NCI-H1048 (cell line): Measurements from ENCODE around the gene DHX30.
"Not testable (repeated sequence)": the region's sequence is repeated elsewhere in the genome, so short reads cannot be mapped to it uniquely, and the experiment has no call there.

Experiments used
- DNase-seq: peaks from one replicate; lab custom pipeline; 2025; lab: John Stamatoyannopoulos, UW

The DHX30 gene

DNA sequence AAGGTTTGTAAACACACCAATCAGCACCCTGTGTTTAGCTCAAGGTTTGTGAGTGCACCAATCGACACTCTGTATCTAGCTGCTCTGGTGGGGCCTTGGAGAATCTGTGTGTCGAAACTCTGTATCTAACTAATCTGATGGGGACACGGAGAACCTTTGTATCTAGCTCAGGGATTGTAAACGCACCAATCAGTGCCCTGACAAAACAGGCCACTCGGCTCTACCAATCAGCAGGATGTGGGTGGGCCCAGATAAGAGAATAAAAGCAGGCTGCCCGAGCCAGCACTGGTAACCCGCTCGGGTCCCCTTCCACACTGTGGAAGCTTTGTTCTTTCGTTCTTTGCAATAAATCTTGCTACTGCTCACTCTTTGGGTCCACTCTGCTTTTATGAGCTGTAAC, 85.1 kb downstream of the DHX30 start:
- not testable (repeated sequence) for DNase-seq

- no peak for DNase-seq
Measured at GRCh38 chr3:47888986-47889757, 86.2 kb downstream of the DHX30 start.

GRCh38 chr3:47890126-47890827, 87.3 kb downstream of the DHX30 start:
- no peak for DNase-seq

GRCh38 chr3:47890828-47891612, 88.1 kb downstream of the DHX30 start:
- no peak for DNase-seq

- DNase-seq: no peak
Measured at GRCh38 chr3:47891613-47892005, 88.7 kb downstream of the DHX30 start.

DNA sequence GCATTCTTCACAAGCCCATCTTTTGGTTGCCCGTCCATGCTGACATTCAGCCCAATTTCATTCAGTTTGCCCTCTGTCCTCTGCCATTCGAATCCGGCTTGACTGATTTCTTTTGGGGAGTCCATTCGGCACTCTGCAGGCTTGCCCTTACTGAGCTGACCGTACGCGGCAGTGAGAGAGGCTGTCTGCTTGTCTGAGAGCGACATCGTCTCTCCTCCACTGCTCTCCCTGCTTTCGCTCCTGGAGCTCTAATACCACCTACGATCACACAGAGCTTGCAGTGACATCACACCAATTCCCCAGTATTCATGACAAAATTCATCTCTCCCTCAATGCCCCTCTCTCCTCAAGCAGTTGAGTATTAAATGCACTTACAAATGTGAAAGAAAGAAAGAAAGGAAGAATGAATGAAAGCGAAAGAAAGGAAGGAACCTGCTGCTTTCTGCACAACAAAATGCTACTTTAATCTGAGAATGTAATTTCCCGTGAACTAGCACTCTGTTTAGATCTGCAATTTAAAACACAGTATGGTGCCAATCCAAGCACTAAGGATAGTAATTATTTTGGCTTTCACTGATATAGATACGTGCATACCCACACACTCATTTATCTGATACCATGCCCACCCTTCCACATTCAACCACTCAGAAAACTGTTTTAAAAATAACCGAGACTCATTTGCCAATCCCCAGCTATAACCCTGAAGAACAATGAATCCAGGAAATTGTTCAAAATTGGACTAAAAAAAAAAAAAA, 89.5 kb downstream of the DHX30 start:
- DNase-seq: no peak

DNA sequence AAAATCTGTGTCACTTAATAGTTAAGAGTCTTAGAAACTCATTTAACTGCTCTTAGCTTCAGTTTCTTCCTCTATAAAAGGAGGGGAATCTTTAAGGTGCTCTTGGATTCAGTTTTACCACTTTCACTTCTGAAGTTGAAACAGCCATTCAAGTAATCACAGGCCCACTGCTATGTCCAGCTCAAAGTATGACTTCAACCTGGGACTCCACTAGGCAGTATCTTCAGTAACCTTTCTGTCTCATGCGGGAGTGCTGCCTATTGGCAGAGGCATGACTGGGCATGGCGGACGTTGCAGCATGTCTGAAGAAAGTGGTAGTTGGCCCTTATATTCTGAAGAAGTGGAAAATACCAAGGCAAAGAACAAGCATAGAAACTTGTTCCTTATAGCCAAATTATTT, 92.3 kb downstream of the DHX30 start:
- DNase-seq: no peak

DNA sequence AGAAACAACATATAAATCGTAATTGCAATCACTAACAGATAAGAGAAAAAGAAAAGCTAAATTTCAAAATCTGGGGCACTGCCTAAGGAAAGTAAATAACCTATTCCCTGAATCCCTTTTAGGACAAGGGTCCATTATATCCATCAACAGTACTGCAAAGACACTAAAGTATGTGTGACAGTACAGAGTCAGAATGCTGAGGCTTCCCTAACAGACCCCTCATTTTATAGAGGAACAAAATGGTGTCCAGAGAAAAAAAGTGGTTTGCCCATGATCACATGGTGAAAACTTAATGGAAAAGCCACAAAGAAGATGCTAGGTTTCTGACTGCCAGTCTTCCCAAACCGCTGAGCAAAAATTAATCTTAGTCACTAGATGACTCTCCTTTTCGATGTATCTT, 93.8 kb downstream of the DHX30 start:
- no peak for DNase-seq

GRCh38 chr3:47897954-47898353, 95.0 kb downstream of the DHX30 start:
- DNase-seq: no peak

DNA sequence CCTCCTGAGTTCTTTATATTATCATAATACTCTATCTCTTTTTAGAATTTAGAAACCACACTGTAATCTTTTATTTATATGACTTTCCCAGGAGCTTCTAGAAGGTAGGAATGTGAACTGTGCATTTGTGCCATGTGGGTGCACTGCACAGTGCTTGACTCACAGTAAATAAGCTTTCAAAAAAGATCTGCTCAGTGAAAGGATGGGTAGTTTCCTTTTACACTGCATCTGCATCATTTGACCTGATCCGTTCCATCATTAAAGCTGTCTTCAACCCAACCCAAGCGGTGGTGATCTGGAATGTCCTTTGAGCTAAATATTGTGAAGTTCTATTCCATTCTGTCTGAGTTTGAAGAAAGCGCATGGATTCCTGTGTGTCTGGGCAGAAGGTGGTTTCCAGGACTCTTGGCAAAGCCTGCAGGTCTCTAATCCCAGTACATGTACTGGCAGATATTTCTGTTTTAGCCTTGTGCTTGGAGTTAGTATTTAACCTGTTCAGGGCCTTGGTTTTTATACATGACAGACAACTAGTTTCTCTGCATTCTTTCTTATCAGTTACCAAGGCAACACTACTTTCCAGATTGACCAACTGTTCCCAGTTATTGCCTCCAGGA, 96.7 kb downstream of the DHX30 start:
- no peak for DNase-seq
